ENCODE measurements around the gene RBM47.
"Not testable (repeated sequence)": the region's sequence is repeated elsewhere in the genome, so short reads cannot be mapped to it uniquely, and the experiment has no call there.

Gene RBM47

GRCh38 chr4:40434126-40434687 lies 195.5 kb downstream of the RBM47 start:
- no peak for DNase-seq

DNA sequence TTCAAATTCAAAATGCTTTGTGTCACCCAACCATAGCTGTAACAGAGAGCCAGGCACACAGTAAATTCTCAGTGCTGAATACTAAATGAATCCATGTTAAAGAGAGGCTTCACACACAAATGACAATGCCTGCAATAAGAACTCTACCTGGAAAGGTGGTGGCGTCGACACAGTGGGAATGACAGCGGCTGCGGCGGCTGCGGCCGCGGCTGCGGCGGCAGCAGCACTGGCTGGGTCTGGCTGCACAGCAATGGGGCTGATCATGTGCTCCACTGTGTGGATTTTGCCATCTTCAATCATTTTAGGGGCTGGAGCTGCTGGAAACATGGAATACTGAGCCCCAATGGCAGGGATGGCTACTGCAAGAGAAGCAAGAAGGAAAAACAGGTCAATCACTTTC lies 197.2 kb downstream of the RBM47 start:
- DNase-seq: no peak

DNA sequence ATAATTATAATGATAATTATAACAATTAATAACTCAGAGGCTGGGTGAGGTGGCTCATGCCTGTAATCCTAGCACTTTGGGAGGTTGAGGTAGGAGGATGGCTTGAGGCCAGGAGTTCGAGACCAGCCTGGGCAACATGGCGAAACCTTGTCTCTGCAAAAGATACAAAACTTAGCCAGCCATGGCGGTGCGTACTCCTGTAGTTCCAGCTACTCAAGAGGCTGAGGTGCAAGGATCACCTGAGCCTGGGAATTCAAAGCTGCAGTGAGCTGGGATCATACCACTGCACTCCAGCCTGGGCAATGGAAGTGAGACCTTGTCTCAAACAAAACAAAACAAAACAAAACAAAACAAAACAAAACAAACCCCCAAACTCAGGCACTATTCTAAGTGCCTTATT lies 201.8 kb downstream of the RBM47 start:
- DNase-seq: not testable (repeated sequence)

GRCh38 chr4:40427128-40427527 lies 202.5 kb downstream of the RBM47 start:
- DNase-seq: no peak

DNA sequence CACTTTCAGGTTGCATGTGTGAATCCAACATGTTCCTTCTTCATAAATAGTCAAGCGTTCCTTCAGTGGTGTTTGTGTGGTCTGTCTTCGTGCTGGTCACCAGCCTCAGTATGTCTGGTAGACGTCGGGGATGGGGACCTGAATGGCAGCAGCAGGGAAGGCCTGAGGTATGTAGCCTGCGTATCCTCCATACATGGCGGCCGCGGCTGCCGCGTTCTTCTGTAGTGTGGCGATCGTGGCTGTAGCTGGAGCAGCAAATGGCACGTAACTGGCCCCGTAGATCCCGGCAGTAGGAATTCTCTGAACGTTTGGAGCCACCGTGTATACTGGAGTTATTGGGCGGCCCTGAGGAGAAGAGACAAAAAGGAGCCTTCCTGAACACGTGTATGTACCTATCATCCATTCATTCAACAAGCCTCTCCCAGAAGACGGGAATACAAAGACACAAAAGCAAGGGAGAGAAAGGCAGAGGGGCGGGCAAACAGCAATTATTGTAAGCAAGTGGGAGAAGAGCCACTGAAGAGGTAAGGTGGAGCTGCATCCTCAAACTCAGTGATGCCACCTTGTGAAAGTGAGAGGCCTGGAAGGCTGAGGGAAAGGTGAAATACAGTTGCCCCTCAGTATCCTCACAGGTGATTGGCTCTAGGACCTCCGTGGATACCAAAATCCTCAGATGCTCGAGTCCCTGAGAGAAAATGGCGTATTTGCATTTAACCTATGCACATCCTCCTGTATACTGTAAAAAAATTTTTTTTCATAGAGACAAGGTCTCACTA lies 203.7 kb downstream of the RBM47 start:
- no peak for DNase-seq

DNA sequence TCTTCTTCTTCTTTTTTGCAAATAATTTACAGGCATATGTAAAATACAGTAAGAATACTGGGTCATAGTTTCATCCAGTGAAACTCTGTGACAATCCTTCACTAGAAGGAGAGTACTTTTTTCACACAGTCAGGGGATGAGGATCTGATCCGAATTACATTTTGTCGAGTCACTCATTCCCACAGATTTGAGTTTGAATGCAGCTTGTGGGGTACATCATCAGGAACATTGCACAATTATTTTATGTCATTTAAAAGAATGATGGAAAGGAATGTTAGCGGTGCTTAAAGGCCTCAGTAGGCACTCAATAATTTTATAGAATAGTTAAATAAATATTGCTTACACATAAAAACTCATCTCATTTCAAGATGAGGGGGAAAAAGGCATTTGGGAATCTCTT lies 205.9 kb downstream of the RBM47 start:
- no peak for DNase-seq

DNA sequence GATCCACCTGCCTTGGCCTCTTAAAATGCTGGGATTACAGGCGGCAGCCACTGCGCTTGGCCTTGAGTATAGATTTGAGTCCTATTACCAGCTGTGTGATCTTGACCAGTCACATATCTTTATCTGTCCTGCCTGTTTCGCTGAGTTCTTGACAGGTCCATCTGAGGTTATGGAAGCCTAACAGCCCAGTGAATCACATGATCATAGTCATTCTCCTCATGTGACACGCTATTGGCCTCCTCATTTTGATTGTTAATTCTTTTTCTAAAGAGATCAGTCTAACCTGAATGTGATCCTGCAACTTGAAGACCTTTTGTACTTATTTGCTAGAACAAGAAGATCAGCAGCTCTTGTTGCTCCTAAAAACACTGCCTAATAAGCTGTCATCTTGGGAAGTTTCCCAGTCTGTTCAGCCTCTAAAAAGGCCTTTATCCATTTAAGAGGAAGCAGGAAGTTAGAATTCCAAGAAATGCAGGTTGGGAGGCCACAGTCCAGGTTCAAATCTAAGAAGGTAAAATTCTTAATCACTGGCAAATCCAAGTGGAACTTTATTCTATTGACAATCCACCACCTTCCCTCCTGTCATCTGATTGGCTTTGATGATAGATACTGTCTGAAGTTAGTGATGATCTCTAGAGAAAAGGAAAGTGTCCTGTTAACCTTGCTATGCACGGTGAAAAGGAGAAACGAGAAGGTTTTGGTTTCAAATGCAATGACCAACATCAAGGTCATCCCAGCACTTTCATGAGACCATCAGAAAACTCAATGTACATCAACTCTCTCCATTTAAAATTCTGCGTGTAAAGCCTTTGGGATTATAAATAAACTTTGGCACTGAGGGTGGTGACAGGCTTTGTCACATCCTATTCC lies 207.6 kb downstream of the RBM47 start:
- no peak for DNase-seq

GRCh38 chr4:40419231-40419912 lies 210.3 kb downstream of the RBM47 start:
- no peak for DNase-seq

- no peak for DNase-seq
Observed at GRCh38 chr4:40418430-40419230, 211.0 kb downstream of the RBM47 start.

DNA sequence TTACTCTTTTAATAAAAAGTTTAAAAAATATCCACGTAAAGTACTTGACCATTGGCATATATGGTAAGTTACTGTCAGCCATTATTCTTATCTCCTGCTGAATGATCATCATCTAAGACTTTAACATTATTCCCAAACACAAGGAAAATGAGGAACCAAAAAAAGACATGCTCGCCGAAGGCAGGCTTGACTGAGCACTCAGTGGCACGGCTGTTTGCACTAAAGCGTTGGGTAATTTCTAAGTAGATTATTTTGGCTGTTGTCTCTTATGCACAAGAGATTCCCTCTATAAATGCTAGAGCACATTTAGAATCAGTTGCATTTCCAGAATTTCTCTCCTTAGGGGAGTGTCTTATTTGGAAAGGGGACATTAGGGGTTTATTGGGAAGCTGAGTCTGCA lies 211.7 kb downstream of the RBM47 start:
- DNase-seq: no peak

GRCh38 chr4:40414673-40415072 lies 215.0 kb downstream of the RBM47 start:
- no peak for DNase-seq

DNA sequence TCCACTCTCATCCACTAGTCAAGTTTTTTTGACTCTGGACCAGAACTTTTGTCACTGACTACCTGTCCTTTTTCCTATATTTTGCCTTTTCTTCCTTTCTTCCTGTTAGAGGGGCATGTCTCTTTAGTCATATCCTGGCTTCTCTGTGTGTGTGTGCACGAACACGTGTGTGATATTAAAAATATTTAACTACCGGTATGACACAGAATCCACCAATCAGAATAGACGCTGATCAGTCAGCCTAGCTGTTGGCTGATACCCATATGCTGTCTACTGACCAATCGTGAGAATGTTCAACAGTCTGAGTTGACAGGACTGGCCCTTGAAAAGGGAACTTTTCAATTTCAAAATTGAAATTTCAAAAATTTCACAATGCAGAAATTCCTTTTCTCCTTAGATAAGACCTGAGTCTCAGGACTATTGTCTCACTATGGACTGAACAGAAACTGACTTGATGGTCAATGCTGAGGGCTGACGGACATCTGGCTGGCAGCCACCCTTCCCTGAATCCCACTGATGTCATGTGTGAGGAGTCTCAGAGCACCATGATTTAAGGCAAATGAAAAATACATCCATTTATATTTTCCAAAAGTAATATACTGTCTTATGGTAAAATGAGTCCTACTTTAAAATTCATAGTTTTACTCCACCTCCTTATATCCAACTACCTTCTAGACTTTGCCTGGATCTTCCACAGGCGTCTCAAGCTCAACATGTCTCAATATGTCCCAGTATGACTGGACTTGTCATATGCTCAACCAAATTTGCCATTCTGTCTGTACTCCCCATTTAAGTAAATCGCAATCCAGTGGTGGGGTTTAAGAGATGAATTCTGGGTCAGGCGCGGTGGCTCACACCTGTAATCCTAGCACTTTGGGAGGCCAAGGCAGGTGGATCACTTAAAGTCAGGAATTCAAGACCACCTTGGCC lies 216.5 kb downstream of the RBM47 start:
- no peak for DNase-seq

GRCh38 chr4:40412388-40412787 lies 217.3 kb downstream of the RBM47 start:
- DNase-seq: no peak

DNA sequence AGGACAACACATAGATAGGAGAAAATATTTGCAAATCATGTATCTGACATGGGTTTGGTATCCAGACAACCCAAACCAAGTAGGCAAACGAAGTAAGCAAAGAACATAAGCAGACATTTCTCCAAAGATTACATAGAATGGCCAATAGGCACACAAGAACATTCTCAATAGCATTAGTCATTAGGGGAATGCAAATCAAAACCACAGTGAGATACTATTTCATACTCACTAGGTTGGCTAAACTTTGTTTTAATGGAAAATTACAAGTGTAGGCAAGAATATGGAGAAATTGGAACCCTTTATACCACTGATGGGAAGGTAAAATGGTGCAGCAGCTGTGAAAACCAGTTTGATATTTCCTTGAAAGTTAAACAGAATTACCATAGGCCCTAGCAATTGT lies 219.8 kb downstream of the RBM47 start:
- no peak for DNase-seq

- DNase-seq: not testable (repeated sequence)
Observed at GRCh38 chr4:40407468-40407867, 222.2 kb downstream of the RBM47 start.

GRCh38 chr4:40406340-40406739 lies 223.3 kb downstream of the RBM47 start:
- DNase-seq: no peak

DNA sequence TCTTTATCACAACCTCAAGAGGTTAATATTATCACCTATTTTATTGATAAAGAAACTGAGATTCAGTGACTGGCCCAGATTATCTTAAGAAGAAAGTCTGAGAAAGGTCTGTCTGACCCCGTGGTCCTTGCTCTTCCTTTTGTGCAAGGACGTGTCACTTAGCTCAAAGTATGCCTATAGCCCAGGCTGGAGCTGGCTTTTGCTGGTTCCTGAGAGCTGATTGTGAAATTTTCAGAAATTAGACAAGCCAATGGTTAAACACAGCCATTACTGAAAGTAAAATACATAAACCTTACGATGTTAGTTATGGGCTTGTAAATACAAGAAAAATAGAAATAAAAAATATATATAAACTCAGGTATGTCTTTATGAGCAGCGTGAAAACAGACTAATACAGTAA lies 224.5 kb downstream of the RBM47 start:
- DNase-seq: no peak

DNA sequence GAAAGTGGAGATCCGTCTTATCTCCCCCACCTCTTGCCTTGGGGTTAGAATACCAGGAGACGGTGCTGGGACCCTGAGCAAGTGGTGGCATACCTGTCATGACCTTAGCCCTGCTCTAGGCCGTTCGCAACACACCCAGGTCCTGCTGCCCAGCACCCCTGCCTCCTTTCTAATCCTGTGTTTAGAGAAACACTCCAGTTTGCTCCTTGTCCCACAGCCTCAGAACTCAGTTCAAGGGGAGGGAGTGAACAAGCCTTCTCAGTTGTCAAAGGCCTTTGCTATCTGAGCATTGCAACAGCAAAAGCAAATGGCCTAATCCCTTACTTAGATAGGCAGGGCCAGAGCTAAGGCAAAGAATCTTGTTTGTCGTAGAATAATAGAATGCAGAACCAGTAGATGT lies 226.6 kb downstream of the RBM47 start:
- DNase-seq: no peak

DNA sequence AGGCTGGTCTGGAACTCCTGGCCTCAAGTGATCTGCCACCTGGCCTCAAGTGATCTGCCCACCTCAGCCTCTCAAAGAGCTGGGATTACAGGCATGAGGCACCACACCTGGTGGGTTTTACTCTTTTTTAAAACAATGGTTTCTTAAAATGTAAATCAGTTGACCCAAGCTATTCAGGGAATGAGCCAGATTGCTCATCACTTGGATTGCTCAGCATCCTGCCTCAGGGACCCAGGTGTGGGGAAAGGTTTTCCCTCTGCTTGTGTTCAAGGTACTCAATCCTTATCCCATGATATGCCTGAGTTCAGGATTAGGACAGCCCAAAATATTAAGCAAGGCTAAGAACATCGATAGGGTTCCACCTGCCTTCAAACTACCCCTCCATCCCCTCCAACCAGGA lies 227.1 kb downstream of the RBM47 start:
- DNase-seq: no peak

DNA sequence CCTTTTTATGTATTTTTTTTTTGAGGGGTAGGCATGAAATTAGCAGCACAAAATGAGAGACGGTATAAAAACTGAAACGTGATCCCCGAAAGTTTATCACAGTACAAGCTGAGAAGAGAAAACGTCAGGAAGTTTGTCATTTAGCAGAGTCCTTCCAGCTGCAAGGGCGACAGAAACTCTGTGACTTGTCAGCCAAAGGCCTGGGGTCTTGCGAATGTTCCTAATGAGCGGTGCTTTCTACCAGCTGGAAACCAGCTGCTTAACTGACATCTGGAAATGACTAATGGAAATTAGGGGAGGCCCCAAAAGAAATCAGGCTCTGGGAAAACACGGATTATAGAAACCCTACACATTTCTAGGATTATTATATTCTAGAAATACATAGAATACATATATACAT lies 228.0 kb downstream of the RBM47 start:
- DNase-seq: no peak

- DNase-seq: no peak
Observed at GRCh38 chr4:40401096-40401495, 228.6 kb downstream of the RBM47 start.
